Measurements from ENCODE around the gene GLIPR1L1.
A peak's percentile ranks its signal among the peaks of the same experiment; 100 is the strongest.
"Not testable (repeated sequence)": the region's sequence is repeated elsewhere in the genome, so short reads cannot be mapped to it uniquely, and the experiment has no call there.

The GLIPR1L1 gene

GRCh38 chr12:75334384-75335030 is at the start of gene GLIPR1L1:
Gene GLIPR1L1, plus strand, starts transcription at chr12:75334670. Its CDS starts 59 bp downstream, at chr12:75334729.
- peak; percentile 82 for DNase-seq

GRCh38 chr12:75288860-75289259 is 45.6 kb upstream of the GLIPR1L1 start:
- no peak for DNase-seq

- no peak for DNase-seq
Observed at GRCh38 chr12:75289753-75290152, 44.7 kb upstream of the GLIPR1L1 start.

- DNase-seq, result no peak
Observed at GRCh38 chr12:75291014-75291413, 43.5 kb upstream of the GLIPR1L1 start.

GRCh38 chr12:75294336-75294735 is 40.1 kb upstream of the GLIPR1L1 start:
- no peak for DNase-seq

- no peak for DNase-seq
Observed at GRCh38 chr12:75294797-75295196, 39.7 kb upstream of the GLIPR1L1 start.

GRCh38 chr12:75302225-75302624 is 32.2 kb upstream of the GLIPR1L1 start:
- DNase-seq, result no peak

- no peak for DNase-seq
Observed at GRCh38 chr12:75302781-75303180, 31.7 kb upstream of the GLIPR1L1 start.

GRCh38 chr12:75305412-75306332 is 28.8 kb upstream of the GLIPR1L1 start:
- no peak for DNase-seq

- DNase-seq, result no peak
Observed at GRCh38 chr12:75308279-75308678, 26.2 kb upstream of the GLIPR1L1 start.

GRCh38 chr12:75311369-75311768 is 23.1 kb upstream of the GLIPR1L1 start:
- no peak for DNase-seq

GRCh38 chr12:75315518-75315917 is 19.0 kb upstream of the GLIPR1L1 start:
- no peak for DNase-seq

GRCh38 chr12:75317784-75318183 is 16.7 kb upstream of the GLIPR1L1 start:
- DNase-seq, result no peak

GRCh38 chr12:75322464-75322863 is 12.0 kb upstream of the GLIPR1L1 start:
- DNase-seq, result no peak

- no peak for DNase-seq
Observed at GRCh38 chr12:75323663-75324062, 10.8 kb upstream of the GLIPR1L1 start.

- no peak for DNase-seq
Observed at GRCh38 chr12:75327642-75328041, 6.8 kb upstream of the GLIPR1L1 start.

GRCh38 chr12:75329918-75330826 is 4.3 kb upstream of the GLIPR1L1 start, which contains the start of gene CAPS2:
Gene CAPS2, minus strand, starts transcription at chr12:75330324. Its CDS starts 3,826 bp downstream, at chr12:75326498.
- DNase-seq, result peak; percentile 89

GRCh38 chr12:75337905-75338304 is 3.4 kb downstream of the GLIPR1L1 start:
- no peak for DNase-seq

- no peak for DNase-seq
Observed at GRCh38 chr12:75341873-75342272, 7.4 kb downstream of the GLIPR1L1 start.

- no peak for DNase-seq
Observed at GRCh38 chr12:75345531-75345930, 11.1 kb downstream of the GLIPR1L1 start.

GRCh38 chr12:75346215-75346614 is 11.7 kb downstream of the GLIPR1L1 start:
- not testable (repeated sequence) for DNase-seq

GRCh38 chr12:75349946-75350345 is 15.5 kb downstream of the GLIPR1L1 start:
- DNase-seq, result no peak

- no peak for DNase-seq
Observed at GRCh38 chr12:75350413-75350812, 15.9 kb downstream of the GLIPR1L1 start.

Data from left hindlimb (tissue), 1 donor.